HepG2 (cell line): Measurements from ENCODE around the gene HMGCS2. TPM values are rescaled to one million over a fixed set of nuclear protein-coding genes. Genes with fewer than 3 reads are reported as not detected.

ENCODE experiments used
- ATAC-seq: fragments of 200-7000 bp; cut with Tn5 transposase; 3 replicates; pipeline ENCODE4 v1.9.1; 2020; ENCODE audit warnings: mild to moderate bottlenecking, moderate library complexity
- BruUV-seq: library from RNA; stranded (reverse); fragments of 400-500 nt; replicated peaks from 2 replicates; lab custom pipeline; 2021; lab: Mats Ljungman, UMichigan
- CTCF ChIA-PET: fragments of 300-600 bp; formaldehyde crosslinking; extraction: SDS; loops from one replicate; lab custom pipeline; 2021; ENCODE audit warnings: low total read pairs, inconsistent platforms, low intra/inter-chr PET ratio; lab: Yijun Ruan, JAX
- POLR2A ChIA-PET: fragments of 350-600 bp; sonication (Branson Sonifier 250); formaldehyde crosslinking; loops from one replicate; lab custom pipeline; 2020; ENCODE audit warnings: antibody characterized with exemption, inconsistent platforms; lab: Yijun Ruan, JAX
- DNase-seq: peaks from one replicate; pipeline ENCODE4 v3.0.0-alpha.2; 2015; ENCODE audit warnings: low spot score
- FAIRE-seq: peaks from 3 replicates; lab custom pipeline; 2011; peaks lifted over from hg19 to GRCh38; lab: Jason Lieb, UNC
- H2AFZ ChIP-seq: one replicate; pipeline ENCODE4 v1.6.1; 2011; ENCODE audit warnings: low read length, inconsistent platforms
- H3K27ac ChIP-seq: fragments of 300-600 bp; 3 replicates; pipeline ENCODE4 v1.8.0; 2011; ENCODE audit warnings: mixed run types, mild to moderate bottlenecking, mixed read lengths, low read length, inconsistent platforms; ENCODE audit not compliant: insufficient read depth; ENCODE audit errors: extremely low read length
- H3K27me3 ChIP-seq, 2 experiments: fragments of 200-600 bp in 1 of 2; 2 replicates in 1 of 2; 3 replicates in 1 of 2; pipeline versions ENCODE4 v1.6.0 to v1.8.0; 2011; ENCODE audit warnings: low read length in 2 of 2, mild to moderate bottlenecking in 2 of 2, moderate library complexity in 2 of 2, inconsistent platforms in 1 of 2; ENCODE audit not compliant: insufficient read depth in 2 of 2, control insufficient read depth in 1 of 2
- H3K36me3 ChIP-seq, 2 experiments: fragments of 200-600 bp in 1 of 2; replicated peaks in 1 of 2; 2 replicates in 1 of 2; 3 replicates in 1 of 2; pipeline versions ENCODE4 v1.5.1 to v1.8.0; 2011; ENCODE audit warnings: low read length in 2 of 2, inconsistent platforms in 1 of 2; ENCODE audit not compliant: insufficient read depth in 2 of 2, control insufficient read depth in 1 of 2
- H3K4me1 ChIP-seq: 2 replicates; pipeline ENCODE4 v1.5.1; 2012; ENCODE audit warnings: low read length, inconsistent platforms; ENCODE audit not compliant: insufficient read depth
- H3K4me2 ChIP-seq: 2 replicates; pipeline ENCODE4 v1.6.0; 2011; ENCODE audit warnings: low read depth, low read length, inconsistent platforms
- H3K4me3 ChIP-seq, 3 experiments: fragments of 200-600 bp in 1 of 3; sonication (generic), shearing (Covaris generic) in 1 of 3; replicated peaks in 1 of 3; 2 replicates each; pipeline ENCODE4 v1.5.1; 2011 to 2016; ENCODE audit warnings: low read length in 3 of 3, inconsistent platforms in 2 of 3, low read depth in 2 of 3, mild to moderate bottlenecking in 2 of 3, control low read depth in 1 of 3, mixed read lengths in 1 of 3; ENCODE audit not compliant: insufficient read depth in 1 of 3
- H3K79me2 ChIP-seq: one replicate; pipeline ENCODE4 v1.6.1; 2011; ENCODE audit warnings: low read length, inconsistent platforms; ENCODE audit not compliant: insufficient read depth
- H3K9ac ChIP-seq: 2 replicates; pipeline ENCODE4 v1.6.0; 2011; ENCODE audit warnings: mild to moderate bottlenecking, low read depth, low read length, inconsistent platforms; ENCODE audit not compliant: insufficient read depth
- H3K9me3 ChIP-seq: 2 replicates; pipeline ENCODE4 v1.5.1; 2012; ENCODE audit warnings: mild to moderate bottlenecking, low read length
- H4K20me1 ChIP-seq: 2 replicates; pipeline ENCODE4 v1.6.0; 2011; ENCODE audit warnings: inconsistent platforms, mild to moderate bottlenecking, low read length, moderate library complexity; ENCODE audit not compliant: insufficient read depth
- CBX1 ChIP-seq: IDR thresholded peaks from one replicate; pipeline ENCODE4 v1.6.1; 2016; ENCODE audit warnings: antibody characterized with exemption, low read depth
- CEBPB ChIP-seq: IDR thresholded peaks from 2 replicates; pipeline ENCODE4 v1.6.1; 2011; ENCODE audit warnings: low read depth, low read length, improper control_type of control experiment, borderline replicate concordance
- CEBPG ChIP-seq: IDR thresholded peaks from 2 replicates; pipeline ENCODE4 v1.6.1; 2016
- GABPA ChIP-seq, 2 experiments: IDR thresholded peaks; 2 replicates each; pipeline ENCODE4 v1.6.1; 2011 to 2016; ENCODE audit warnings: low read depth in 2 of 2, low read length in 1 of 2, missing biosample characterization in 1 of 2, missing genetic modification characterization in 1 of 2
- GATAD2A ChIP-seq: IDR thresholded peaks from 2 replicates; pipeline ENCODE4 v1.6.1; 2016
- HOXA5 ChIP-seq: sonication (generic); formaldehyde crosslinking; IDR thresholded peaks from 2 replicates; pipeline ENCODE4 v1.4.0; 2020; ENCODE audit warnings: missing genetic modification reagents
- LCORL ChIP-seq, 2 experiments: fragments of 450-650 bp in 1 of 2; sonication (generic) in 1 of 2; formaldehyde crosslinking in 1 of 2; IDR thresholded peaks; 2 replicates each; pipeline versions ENCODE4 v1.5.0 to v1.6.1; 2017 to 2020; ENCODE audit warnings: antibody characterized with exemption in 1 of 2, missing genetic modification reagents in 1 of 2
- MYC ChIP-seq: sonication (generic); formaldehyde crosslinking; IDR thresholded peaks from 2 replicates; pipeline ENCODE4 v1.9.0; 2021; ENCODE audit warnings: missing genetic modification reagents, borderline replicate concordance
- NBN ChIP-seq: fragments of 450-650 bp; conservative IDR thresholded peaks from 2 replicates; pipeline ENCODE4 v1.6.1; 2017
- NFAT5 ChIP-seq: sonication (generic); formaldehyde crosslinking; IDR thresholded peaks from 2 replicates; pipeline ENCODE4 v1.4.0; 2020; ENCODE audit warnings: missing genetic modification reagents
- PAWR ChIP-seq: sonication (generic); formaldehyde crosslinking; IDR thresholded peaks from 2 replicates; pipeline ENCODE4 v1.4.0; 2020; ENCODE audit warnings: missing genetic modification reagents, mild to moderate bottlenecking, borderline replicate concordance
- PLRG1 ChIP-seq: fragments of 450-650 bp; conservative IDR thresholded peaks from 2 replicates; pipeline ENCODE4 v1.6.1; 2016
- PREB ChIP-seq: sonication (generic); formaldehyde crosslinking; IDR thresholded peaks from 2 replicates; pipeline ENCODE4 v1.4.0; 2020; ENCODE audit warnings: missing genetic modification reagents
- TBX2 ChIP-seq: sonication (generic); formaldehyde crosslinking; IDR thresholded peaks from 2 replicates; pipeline ENCODE4 v1.5.0; 2020; ENCODE audit warnings: missing genetic modification reagents, mild to moderate bottlenecking, borderline replicate concordance
- ZBTB37 ChIP-seq: sonication (generic); formaldehyde crosslinking; IDR thresholded peaks from 2 replicates; pipeline ENCODE4 v1.4.0; 2020; ENCODE audit warnings: mild to moderate bottlenecking, missing genetic modification reagents
- ZNF160 ChIP-seq: sonication (generic); formaldehyde crosslinking; IDR thresholded peaks from 2 replicates; pipeline ENCODE4 v1.8.0; 2022; ENCODE audit warnings: mild to moderate bottlenecking, inconsistent platforms, missing genetic modification reagents
- ZNF484 ChIP-seq: sonication (generic); formaldehyde crosslinking; IDR thresholded peaks from 2 replicates; pipeline ENCODE4 v1.5.1; 2020; ENCODE audit warnings: mild to moderate bottlenecking, low read depth, missing genetic modification reagents, borderline replicate concordance
- ZNF644 ChIP-seq: IDR thresholded peaks from 2 replicates; pipeline ENCODE4 v1.6.1; 2016; ENCODE audit warnings: low read depth
- ZSCAN9 ChIP-seq: IDR thresholded peaks from 2 replicates; pipeline ENCODE4 v1.6.1; 2016; ENCODE audit warnings: borderline replicate concordance
- WGBS: methylation state at CpG from one replicate; pipeline ENCODE4 v1.1.6; 2017; ENCODE audit warnings: low lambda C conversion rate; 5-methylcytosine and 5-hydroxymethylcytosine counted together
- in situ Hi-C: cut with HindIII; loops from 2 replicates; pipeline ENCODE4 v1.10.0; 2017; ENCODE audit warnings: low pct_unique_long_range_greater_than_20kb; ENCODE audit not compliant: extremely low pct_ligation_motif_present
- intact Hi-C: fragments of 100-400 bp; cut with micrococcal nuclease; formaldehyde crosslinking; loops from one replicate; pipeline ENCODE4 v1.10.0; 2022; ENCODE audit not compliant: unreplicated experiment
- polyA plus RNA-seq, 8 experiments: library from polyadenylated mRNA; depleted of rRNA in 3 of 8; stranded (reverse) in 7 of 8; unstranded in 1 of 8; fragments of >200 nt; fragmentation: Illumina TruSeq in 4 of 8; extraction: Trizol in 4 of 8; gene quantifications; 2 replicates each; pipeline versions ENCODE4 v1.2.1 to v1.2.3, GENCODE V29; 2011 to 2016; ENCODE audit warnings: low read depth in 4 of 8, missing spikeins in 1 of 8, mixed read lengths in 1 of 8; ENCODE audit not compliant: insufficient read depth in 1 of 8
- total RNA-seq, 5 experiments: library from RNA; depleted of rRNA; stranded (reverse); fragments of >200 nt; fragmentation: Illumina TruSeq; extraction: Trizol; gene quantifications; 2 replicates each; pipeline ENCODE4 v1.2.3, GENCODE V29; 2016; ENCODE audit warnings: low read depth in 1 of 5

The HMGCS2 gene
- total and polyA plus RNA-seq, 2 of the 13 experiments (the other 11 are each of a cell fraction or from before 2014, with no cell fraction given), result 0.44 to 1.5 TPM

- Histone ChIP-seq H3K36me3 (no peaks in the 10 kb centered on the region), H2AFZ (no peak overlapping the region), H4K20me1 (no peaks in the 10 kb centered on the region), H3K9me3 (no peaks in the 10 kb centered on the region), H3K9ac (no peak overlapping the region), H3K27me3 (no peaks in the 10 kb centered on the region), H3K4me3 (no peak overlapping the region), H3K27ac (no peak overlapping the region), H3K79me2 (no peaks in the 10 kb centered on the region), H3K4me1 (peaks cover 73% of the 10 kb centered on the region), H3K4me2 (peak overlapping the region; percentile 56; the same call in 1 of the 2 replicates)
- FAIRE-seq (no peak), ATAC-seq (no peak), DNase-seq (no peak)
- POLR2A ChIA-PET, result interaction anchor here (1.7 kb wide), 1 partner anchor 18 kb away, joined by 4 read pairs; no protein-coding TSS in a partner anchor
- BruUV-seq, result no TSS peak
- CTCF ChIA-PET, result no interaction called here
- intact Hi-C loops, result no loop called here
- in situ Hi-C loops, result no loop called here
- 5% methylated on average over 3 of the region's 3 CpGs for WGBS
- TF ChIP-seq NBN (no peak), ZSCAN9 (CRISPR knock-in tag) (no peak), CEBPG (CRISPR knock-in tag) (peak; percentile 90), MYC (CRISPR knock-in tag) (no peak), NFAT5 (no peak), ZNF484 (CRISPR knock-in tag) (no peak), CBX1 (no peak), PLRG1 (no peak), PAWR (CRISPR knock-in tag) (no peak), CEBPB (peak; percentile 92), LCORL (IDR thresholded peaks at IDR 0.05) (no peak), LCORL (CRISPR knock-in tag; IDR thresholded peaks at IDR 0.05) (peak; percentile 22; the same call in 1 of the 2 replicates), TBX2 (CRISPR knock-in tag) (no peak), ZBTB37 (CRISPR knock-in tag) (no peak), GABPA (IDR thresholded peaks at IDR 0.05; ENCODE audit: low read depth, low read length) (no peak), GABPA (CRISPR knock-in tag; IDR thresholded peaks at IDR 0.05; ENCODE audit: low read depth) (no peak), ZNF644 (peak; percentile 74), HOXA5 (CRISPR knock-in tag) (no peak), PREB (CRISPR knock-in tag) (no peak), GATAD2A (peak; percentile 41; the same call in 1 of the 2 replicates), ZNF160 (CRISPR knock-in tag) (no peak)
Measured at GRCh38 chr1:119784191-119784781, 15.6 kb upstream of the HMGCS2 start.
